Heart left ventricle (tissue), 16 donors: Measurements from ENCODE around the gene MMP17. TPM values are rescaled to one million over a fixed set of nuclear protein-coding genes. Genes with fewer than 3 reads are reported as not detected.

Experiments used
- ATAC-seq, 4 donors: fragments of 200-7000 bp; cut with Tn5 transposase; one replicate each; pipeline ENCODE4 v1.9.1; 2020 to 2022; ENCODE audit warnings: moderate library complexity in 4 of 4, mild to moderate bottlenecking in 3 of 4, moderate number of reproducible peaks in 1 of 4
- DNase-seq, 5 donors: peaks; one replicate each; pipeline ENCODE4 v3.0.0-alpha.2; 2020
- H3K27ac ChIP-seq, 12 donors: fragments of 200-600 bp; sonication (generic) in 4 of 12; one replicate each; pipeline versions ENCODE4 v1.5.0 to v1.8.0; 2016 to 2022; ENCODE audit warnings: mild to moderate bottlenecking in 2 of 12
- H3K27me3 ChIP-seq, 9 donors: fragments of 200-600 bp; sonication (generic) in 2 of 9; one replicate each; pipeline versions ENCODE4 v1.5.1 to v1.8.0; 2016 to 2022; ENCODE audit warnings: mild to moderate bottlenecking in 3 of 9
- H3K36me3 ChIP-seq, 9 donors: fragments of 200-600 bp; sonication (generic) in 2 of 9; one replicate each; pipeline versions ENCODE4 v1.5.0 to v1.8.0; 2018 to 2022; ENCODE audit warnings: mild to moderate bottlenecking in 2 of 9
- H3K4me1 ChIP-seq, 12 donors: fragments of 200-600 bp; sonication (generic) in 4 of 12; one replicate each; pipeline versions ENCODE4 v1.5.0 to v1.8.0; 2016 to 2022; ENCODE audit warnings: mild to moderate bottlenecking in 3 of 12
- H3K4me3 ChIP-seq, 12 donors: fragments of 200-600 bp; sonication (generic) in 4 of 12; one replicate each; pipeline versions ENCODE4 v1.5.0 to v1.8.0; 2017 to 2022; ENCODE audit warnings: mild to moderate bottlenecking in 9 of 12, moderate library complexity in 4 of 12
- H3K9me3 ChIP-seq, 12 donors: fragments of 200-600 bp; sonication (generic) in 4 of 12; one replicate each; pipeline versions ENCODE4 v1.5.0 to v1.8.0; 2016 to 2022; ENCODE audit warnings: mild to moderate bottlenecking in 1 of 12
- POLR2A ChIP-seq, 2 donors: fragments of 450-650 bp; IDR thresholded peaks; one replicate each; pipeline ENCODE4 v1.6.1; 2017; ENCODE audit warnings: antibody characterized with exemption in 2 of 2, mild to moderate bottlenecking in 2 of 2, moderate library complexity in 2 of 2
- WGBS, 4 donors: extraction: QIAGEN DNeasy Blood & Tissue Kit in 2 of 4; methylation state at CpG; one replicate each; pipeline versions ENCODE4 v1.1.5 to v1.1.7; 2013 to 2018; 5-methylcytosine and 5-hydroxymethylcytosine counted together
- intact Hi-C, 10 donors: fragments of 100-400 bp; cut with DNase I; formaldehyde crosslinking; loops; one replicate each; pipeline versions ENCODE4 v1.11.1 to v1.14.2; 2022
- polyA plus RNA-seq, 2 donors: library from polyadenylated mRNA; stranded (reverse); fragments of 200-250 nt; gene quantifications; one replicate each; pipeline ENCODE4 v1.2.3, GENCODE V29; 2013
- total RNA-seq, 9 donors: library from RNA; depleted of rRNA in 2 of 9; stranded (reverse); fragments of >200 nt in 2 of 9; fragmentation: NEBNext Ultra II Directional in 3 of 9; extraction: Animal tissue kit (Norgen Biotek cat#: 25700) in 3 of 9; gene quantifications; one replicate each; pipeline versions ENCODE4 v1.1.0 to v1.2.4, GENCODE V29; 2016 to 2023
- TF ChIP-seq, protein P1 (sequence below), 12 donors: fragments of 200-600 bp; sonication (generic) in 4 of 12; IDR thresholded peaks; one replicate each; pipeline versions ENCODE4 v1.5.0 to v1.8.0; 2018 to 2022; ENCODE audit warnings: antibody characterized with exemption in 12 of 12, mild to moderate bottlenecking in 5 of 12
- donor health status: ischemic (EF 13 %, LVEDD 7.1; RV severe dilation, severe dysfunction).
- donor health status: healthy with polysubstance abuse.
- donor health status: DM: no; HTN: yes; CAD: no.
- donor health status: DM: no; HTN: no; CAD: no.
- donor health status: ischemic (EF 25% LVEDD 6.9; RV normal size, moderate dysfunction).
- donor health status: ischemic (EF 25% LVEDD 5.7; RV mildly dilated, moderate dysfunction).
- donor health status: healthy.
- donor health status: DM: yes; HTN: yes; CAD: no.
- donor health status: ischemic (EF 35%, LVEDD 5.7; RV mildly dilated, moderate dysfunction).
- donor health status: nonischemic (EF 11% LVEDD 7.7; RV severe dilation, severe dysfunction).
- donor health status: DM: yes; HTN: yes; CAD: no.
- donor health status: PGD.
- donor health status: ischemic (EF 29% LVEDD 5.4; RV normal size, mild dysfunction).
- donor health status: nonischemic (EF 23%, LVEDD 6.1; RV moderate dilation, normal function).

MMP17 gene
- total and polyA plus RNA-seq, 11 donors = 0.28 to 2.1 (median 1.2) TPM

DNA sequence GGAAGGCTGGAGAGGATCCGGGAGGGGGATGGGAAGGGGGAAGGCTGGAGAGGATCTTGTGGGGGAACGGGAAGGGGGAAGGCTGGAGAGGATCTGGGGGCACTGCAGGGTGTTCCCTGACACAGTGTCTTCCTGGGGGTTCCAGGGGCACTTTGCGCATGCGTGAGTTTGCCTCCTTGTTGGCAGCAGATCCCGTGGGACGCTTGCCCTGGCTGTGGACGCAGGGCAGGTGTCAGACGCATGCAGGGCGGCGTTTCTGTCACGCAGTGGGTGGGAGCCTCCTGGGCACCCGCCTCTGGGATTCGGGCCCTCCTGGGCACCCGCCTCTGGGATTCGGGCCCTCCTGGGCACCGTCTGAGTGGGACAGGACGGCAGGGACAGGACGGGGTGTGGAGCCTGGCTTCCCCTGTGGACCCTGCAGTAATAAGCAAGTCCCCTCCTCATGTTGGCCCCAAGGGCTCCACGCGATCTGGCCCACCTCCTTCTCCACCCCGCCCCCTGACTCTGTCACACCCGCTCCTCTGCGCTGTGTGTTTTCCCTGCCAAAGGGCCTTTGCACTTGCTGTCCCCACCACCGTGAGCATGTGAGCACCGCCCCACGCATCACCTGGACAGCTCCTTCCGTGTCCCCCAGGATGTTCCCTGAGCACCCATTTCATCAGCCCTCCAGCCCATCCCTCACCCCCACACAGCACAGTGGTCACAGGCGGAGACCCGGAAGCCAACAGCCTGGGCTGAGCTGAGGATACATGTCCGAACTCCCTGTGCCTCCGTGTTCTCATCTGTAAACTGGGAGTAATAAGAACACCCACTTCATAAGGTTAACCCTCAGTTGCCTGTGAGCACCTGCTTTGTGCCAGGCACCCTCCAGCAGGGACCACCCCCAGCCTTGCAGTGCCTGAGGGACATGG, 4.4 kb downstream of the MMP17 start:
- Histone ChIP-seq H3K4me1 (peaks cover 0 to 44% (median 19%) of the 10 kb centered on the region in 12 donors), H3K27me3 (peaks cover 4 to 75% (median 43%) of the 10 kb centered on the region in 9 donors), H3K27ac (peak overlapping the region in 1 of 12 donors; percentile 26), H3K4me3 (peak overlapping the region in 9 of 12 donors; percentile 22 to 53 (median 35)), H3K9me3 (no peaks in the 10 kb centered on the region), H3K36me3 (no peaks in the 10 kb centered on the region)
- no peak for TF ChIP-seq POLR2A (IDR thresholded peaks at IDR 0.05)
- TF ChIP-seq, protein P1, sequence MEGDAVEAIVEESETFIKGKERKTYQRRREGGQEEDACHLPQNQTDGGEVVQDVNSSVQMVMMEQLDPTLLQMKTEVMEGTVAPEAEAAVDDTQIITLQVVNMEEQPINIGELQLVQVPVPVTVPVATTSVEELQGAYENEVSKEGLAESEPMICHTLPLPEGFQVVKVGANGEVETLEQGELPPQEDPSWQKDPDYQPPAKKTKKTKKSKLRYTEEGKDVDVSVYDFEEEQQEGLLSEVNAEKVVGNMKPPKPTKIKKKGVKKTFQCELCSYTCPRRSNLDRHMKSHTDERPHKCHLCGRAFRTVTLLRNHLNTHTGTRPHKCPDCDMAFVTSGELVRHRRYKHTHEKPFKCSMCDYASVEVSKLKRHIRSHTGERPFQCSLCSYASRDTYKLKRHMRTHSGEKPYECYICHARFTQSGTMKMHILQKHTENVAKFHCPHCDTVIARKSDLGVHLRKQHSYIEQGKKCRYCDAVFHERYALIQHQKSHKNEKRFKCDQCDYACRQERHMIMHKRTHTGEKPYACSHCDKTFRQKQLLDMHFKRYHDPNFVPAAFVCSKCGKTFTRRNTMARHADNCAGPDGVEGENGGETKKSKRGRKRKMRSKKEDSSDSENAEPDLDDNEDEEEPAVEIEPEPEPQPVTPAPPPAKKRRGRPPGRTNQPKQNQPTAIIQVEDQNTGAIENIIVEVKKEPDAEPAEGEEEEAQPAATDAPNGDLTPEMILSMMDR (IDR thresholded peaks at IDR 0.05) = no peak
- WGBS, 4 donors = 42 to 50% (median 48%) methylated on average over 20 to 31 of the region's 31 CpGs
- no peak for ATAC-seq
- intact Hi-C loops = loop anchor here in 7 of 10 donors (5.0 to 10.0 kb wide), 7 partner anchors 112 to 918 kb away; partner anchors contain the start of gene EP400 (in 3 of the 7)
- peak in 4 of 5 donors; percentile 43 to 81 (median 68) for DNase-seq

DNA sequence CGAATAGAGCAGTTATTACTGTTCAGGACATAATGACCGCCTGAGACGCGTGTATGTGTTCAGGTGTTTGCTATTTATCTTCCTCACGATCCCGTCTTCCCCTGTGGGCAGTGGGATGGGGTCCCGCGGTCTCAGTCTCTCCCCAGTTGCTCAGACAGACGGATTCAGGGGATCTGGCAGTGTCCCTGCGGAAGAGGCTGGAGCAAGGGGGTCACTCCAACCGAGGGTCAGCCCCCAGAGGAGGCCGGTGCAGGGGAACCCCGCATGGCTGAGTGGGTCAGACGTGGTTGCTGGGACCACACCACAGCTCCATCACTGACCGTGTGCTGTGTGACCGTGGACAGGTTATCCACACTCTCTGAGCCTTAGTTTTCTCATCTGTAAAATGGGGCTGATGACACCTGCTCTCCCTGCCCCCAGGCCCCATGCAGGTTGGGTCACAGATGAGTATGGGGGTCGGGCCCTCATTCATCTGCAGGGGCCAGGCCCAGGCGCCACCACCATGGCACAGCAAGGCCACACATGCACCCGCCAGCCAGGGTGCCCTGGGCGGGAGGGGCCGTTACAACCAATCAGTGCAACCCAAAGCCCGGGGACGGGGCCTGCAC, 5.2 kb downstream of the MMP17 start:
- Histone ChIP-seq H3K9me3 (no peaks in the 10 kb centered on the region), H3K4me1 (peaks cover 0 to 37% (median 19%) of the 10 kb centered on the region in 12 donors), H3K36me3 (no peaks in the 10 kb centered on the region), H3K27ac (no peak overlapping the region), H3K27me3 (peaks cover 3 to 69% (median 37%) of the 10 kb centered on the region in 9 donors), H3K4me3 (no peak overlapping the region)
- DNase-seq (peak in 1 of 5 donors; percentile 55), ATAC-seq (no peak)
- 80 to 83% (median 81%) methylated on average over 20 to 23 of the region's 23 CpGs for WGBS, 4 donors
- TF ChIP-seq, protein P1 (IDR thresholded peaks at IDR 0.05) = no peak
- TF ChIP-seq POLR2A (IDR thresholded peaks at IDR 0.05) = no peak
- intact Hi-C loops = loop anchor here in 7 of 10 donors (5.0 to 10.0 kb wide), 7 partner anchors 111 to 919 kb away; partner anchors contain the start of gene EP400 (in 3 of the 7)

DNA sequence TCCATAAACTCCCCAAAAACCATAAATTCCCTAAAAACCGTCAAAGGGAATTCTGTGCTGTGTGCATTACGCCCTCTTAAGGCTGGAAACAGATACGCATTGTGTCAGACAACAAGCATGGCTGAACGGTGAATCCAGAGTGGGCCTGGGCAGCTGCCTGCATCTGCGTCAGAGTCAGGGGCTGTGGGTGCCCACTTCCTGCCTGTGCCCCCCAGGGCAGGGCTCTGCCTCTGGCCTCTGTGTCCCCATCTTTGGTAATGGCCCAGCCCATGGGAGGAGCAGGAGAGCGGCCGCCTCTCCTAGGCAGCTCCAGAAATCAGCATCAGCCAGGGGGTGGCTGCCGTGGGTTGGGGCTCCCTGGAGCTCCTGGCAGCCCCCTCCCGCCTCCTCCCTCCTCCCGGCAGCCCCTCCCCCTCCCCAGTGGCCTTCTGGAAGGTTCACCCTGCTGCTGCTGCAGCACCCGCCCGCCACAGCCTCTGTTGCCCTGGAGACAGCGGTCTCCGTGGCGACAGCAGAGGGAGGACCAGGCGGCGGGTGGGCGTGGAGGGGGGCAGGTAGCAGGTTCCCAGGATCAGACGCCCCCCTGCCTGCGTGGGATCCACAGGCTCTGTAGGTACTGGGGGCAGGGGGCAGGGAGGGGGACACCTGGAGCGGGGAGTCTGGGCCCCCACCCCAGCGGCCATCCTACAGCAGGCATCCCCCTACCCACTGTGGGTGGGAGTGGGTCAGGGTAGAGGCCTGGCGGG, 5.9 kb downstream of the MMP17 start:
- no peaks in the 10 kb centered on the region for H3K9me3 ChIP-seq
- no peak overlapping the region for H3K27ac ChIP-seq
- DNase-seq (no peak), ATAC-seq (no peak)
- intact Hi-C loops = loop anchor here in 7 of 10 donors (5.0 to 10.0 kb wide), 7 partner anchors 111 to 919 kb away; partner anchors contain the start of gene EP400 (in 3 of the 7)
- peaks cover 0 to 30% (median 17%) of the 10 kb centered on the region in 12 donors for H3K4me1 ChIP-seq
- no peak overlapping the region for H3K4me3 ChIP-seq
- H3K36me3 ChIP-seq = no peaks in the 10 kb centered on the region
- H3K27me3 ChIP-seq = peaks cover 3 to 63% (median 37%) of the 10 kb centered on the region in 9 donors
- no peak for TF ChIP-seq POLR2A (IDR thresholded peaks at IDR 0.05)
- TF ChIP-seq, protein P1 (IDR thresholded peaks at IDR 0.05) = peak in 2 of 12 donors; percentile 16 to 22
- WGBS, 4 donors = 50 to 60% (median 56%) methylated on average over 13 to 23 of the region's 23 CpGs
